Activated T-helper 1 cell treated with Interleukin-2 at 50 U/mL for 16 hours (primary cell): Measurements from ENCODE around the gene WDR37.
"Not testable (repeated sequence)": the region's sequence is repeated elsewhere in the genome, so short reads cannot be mapped to it uniquely, and the experiment has no call there.

Source experiments
- DNase-seq: peaks from one replicate; pipeline ENCODE4 v3.0.0-alpha.2; 2020; ENCODE audit warnings: low read depth

WDR37 gene, protein sequence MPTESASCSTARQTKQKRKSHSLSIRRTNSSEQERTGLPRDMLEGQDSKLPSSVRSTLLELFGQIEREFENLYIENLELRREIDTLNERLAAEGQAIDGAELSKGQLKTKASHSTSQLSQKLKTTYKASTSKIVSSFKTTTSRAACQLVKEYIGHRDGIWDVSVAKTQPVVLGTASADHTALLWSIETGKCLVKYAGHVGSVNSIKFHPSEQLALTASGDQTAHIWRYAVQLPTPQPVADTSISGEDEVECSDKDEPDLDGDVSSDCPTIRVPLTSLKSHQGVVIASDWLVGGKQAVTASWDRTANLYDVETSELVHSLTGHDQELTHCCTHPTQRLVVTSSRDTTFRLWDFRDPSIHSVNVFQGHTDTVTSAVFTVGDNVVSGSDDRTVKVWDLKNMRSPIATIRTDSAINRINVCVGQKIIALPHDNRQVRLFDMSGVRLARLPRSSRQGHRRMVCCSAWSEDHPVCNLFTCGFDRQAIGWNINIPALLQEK

DNA sequence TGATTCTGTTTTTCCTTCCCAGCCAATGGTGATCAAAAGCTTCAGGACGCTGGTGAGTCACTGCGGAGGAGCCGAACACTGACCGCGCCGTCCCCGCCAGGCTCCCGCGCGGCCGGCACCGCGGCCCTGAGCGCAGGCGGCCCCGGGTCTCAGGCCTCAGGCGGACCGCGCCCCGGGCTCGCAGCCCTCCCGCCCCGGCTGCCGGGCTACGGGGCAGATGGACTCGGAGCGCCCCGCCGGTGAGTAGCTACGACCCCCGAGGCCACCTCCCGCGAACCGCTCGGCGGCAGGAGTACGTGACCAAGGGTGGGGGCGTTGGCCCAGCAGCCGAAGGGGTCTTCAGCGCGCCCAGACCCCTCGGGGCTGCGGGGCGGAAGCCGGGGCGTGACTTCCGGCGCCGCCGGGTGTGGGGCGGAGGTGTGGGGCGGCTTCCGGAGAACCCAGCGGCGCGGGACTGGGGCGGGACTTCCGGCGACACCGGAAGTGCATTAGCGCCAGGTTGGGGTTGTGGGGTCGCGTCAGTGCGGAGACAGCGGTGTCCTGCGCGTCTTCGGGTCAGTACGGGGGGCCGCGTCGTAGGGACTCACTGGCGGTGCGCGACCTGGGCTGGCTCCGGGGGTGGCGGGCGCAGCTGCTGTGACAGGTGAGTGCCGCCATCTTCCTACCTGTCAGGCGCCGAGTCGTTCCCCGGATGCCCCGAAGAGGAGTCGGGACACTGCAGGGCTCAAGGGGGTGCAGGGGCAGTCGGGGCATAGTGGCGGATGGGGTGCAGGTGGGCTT, at the start of gene WDR37:
Gene WDR37 (plus strand): TSS at position 60 of the 780 bp plus-strand sequence. CDS start 15,771 bp downstream, outside the sequence.
- DNase-seq = peak; percentile 84

GRCh38 chr10:1006573-1006972, 49.6 kb upstream of the WDR37 start:
- no peak for DNase-seq

DNA sequence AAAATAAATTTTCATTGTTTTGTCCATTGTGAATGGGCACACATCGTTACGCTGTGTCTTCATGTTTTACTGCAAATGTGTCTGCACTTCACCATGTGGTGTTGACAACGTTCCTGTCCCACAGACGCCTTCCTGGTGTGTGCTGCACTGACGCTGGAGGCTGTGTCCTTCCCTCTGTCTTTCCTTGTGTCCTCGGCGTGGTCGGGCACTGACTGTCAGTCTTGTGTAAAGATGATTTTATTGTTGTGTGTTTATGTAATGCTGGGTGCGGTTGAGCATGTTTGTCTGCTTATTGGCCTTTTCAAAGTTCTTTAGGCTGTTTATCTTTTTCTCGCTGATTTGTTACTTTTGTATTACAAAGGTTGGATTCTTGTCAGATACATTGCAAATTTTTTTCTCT, 48.6 kb upstream of the WDR37 start:
- no peak for DNase-seq

DNA sequence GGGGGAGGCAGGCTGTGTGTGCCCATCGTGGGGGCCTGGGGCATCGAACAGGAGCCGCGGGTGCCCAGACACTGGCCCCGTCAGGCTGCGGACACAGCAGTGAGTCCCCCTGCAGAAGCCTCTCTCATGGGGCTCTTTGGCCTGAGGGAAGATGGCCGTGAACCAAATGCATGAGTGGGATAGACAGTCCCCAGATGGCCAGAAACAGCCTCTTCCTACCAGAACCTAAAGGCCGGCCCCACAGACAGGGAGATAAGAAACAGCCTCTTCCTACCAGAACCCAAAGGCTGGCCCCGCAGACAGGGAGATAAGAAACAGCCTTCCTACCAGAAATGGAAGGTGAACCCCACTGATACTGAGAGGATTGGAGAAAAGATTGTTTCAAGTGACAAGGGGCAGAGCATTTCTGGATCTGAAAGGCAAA, 47.1 kb upstream of the WDR37 start:
- DNase-seq = no peak

- DNase-seq = not testable (repeated sequence)
Measured at GRCh38 chr10:1009947-1010346, 46.2 kb upstream of the WDR37 start.

DNA sequence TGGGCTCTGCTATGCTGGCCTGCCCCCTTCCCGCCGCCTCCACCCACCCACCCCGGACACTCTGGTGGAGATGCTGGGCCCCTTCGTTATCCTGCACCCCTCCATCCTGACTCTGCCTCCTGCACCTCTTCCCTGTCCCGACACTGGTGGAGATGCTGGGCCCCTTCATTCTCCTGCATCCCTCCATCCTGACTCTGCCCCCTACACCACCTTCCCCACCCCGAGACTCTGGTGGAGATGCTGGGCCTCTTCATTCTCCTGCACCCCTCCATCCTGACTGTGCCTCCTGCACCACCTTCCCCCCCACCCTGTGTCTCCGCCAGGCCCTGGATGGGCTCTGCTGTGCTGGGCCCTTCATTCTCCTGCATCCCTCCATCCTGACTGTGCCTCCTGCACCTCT, 45.5 kb upstream of the WDR37 start:
- no peak for DNase-seq

- no peak for DNase-seq
Measured at GRCh38 chr10:1011696-1012095, 44.5 kb upstream of the WDR37 start.

GRCh38 chr10:1015688-1016087, 40.5 kb upstream of the WDR37 start:
- no peak for DNase-seq

GRCh38 chr10:1019362-1019761, 36.8 kb upstream of the WDR37 start:
- no peak for DNase-seq

GRCh38 chr10:1020460-1020859, 35.7 kb upstream of the WDR37 start:
- DNase-seq = no peak

- DNase-seq = no peak
Measured at GRCh38 chr10:1020958-1021357, 35.2 kb upstream of the WDR37 start.

DNA sequence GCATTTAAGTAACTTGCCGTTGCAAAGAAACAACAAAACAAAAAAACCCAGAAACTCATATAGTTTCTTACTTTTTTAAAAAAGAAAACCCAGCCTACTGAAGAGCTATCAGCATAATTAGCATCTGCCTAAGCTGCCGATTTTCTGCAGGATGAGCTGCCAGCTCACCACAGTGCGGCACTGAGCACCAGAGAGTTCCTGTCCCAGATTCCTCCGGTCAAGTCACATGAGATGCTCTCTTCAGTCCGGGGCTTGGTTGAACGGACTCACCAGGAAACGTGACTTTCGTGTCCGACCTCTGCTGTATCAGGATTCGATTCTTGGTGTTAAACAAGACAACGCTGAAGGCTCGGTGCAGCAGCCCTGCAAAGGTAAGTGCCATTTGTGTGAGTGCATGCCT, 33.8 kb upstream of the WDR37 start:
- no peak for DNase-seq

DNA sequence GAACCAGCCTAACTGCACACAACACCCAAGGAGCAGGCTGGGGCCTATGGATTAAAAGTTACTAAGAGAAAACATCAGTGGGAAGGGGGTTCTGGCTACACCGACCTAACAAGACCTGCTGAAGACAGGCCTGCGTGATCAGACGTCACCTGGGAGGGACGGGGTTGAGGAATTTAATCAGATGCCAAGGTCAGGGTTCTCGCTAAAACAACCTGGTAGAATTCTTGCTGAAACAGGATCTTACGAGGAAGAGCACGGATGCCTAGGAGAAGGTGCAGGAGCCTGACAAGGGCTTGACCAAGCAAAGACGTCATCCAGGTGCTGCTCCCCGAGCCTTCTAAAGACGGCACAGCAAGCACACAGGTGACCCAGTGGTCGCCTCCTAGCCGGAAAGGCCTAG, 32.1 kb upstream of the WDR37 start:
- DNase-seq = no peak

GRCh38 chr10:1025683-1026082, 30.5 kb upstream of the WDR37 start, which contains the start of gene IDI2:
TSS of gene IDI2 (minus strand) at chr10:1025859. CDS start at chr10:1024723, 1,136 bp downstream.
- DNase-seq = no peak

GRCh38 chr10:1026578-1026977, 29.6 kb upstream of the WDR37 start:
- DNase-seq = no peak

- no peak for DNase-seq
Measured at GRCh38 chr10:1029838-1030237, 26.3 kb upstream of the WDR37 start.

- DNase-seq = no peak
Measured at GRCh38 chr10:1033601-1034000, 22.6 kb upstream of the WDR37 start.

- no peak for DNase-seq
Measured at GRCh38 chr10:1034758-1035157, 21.4 kb upstream of the WDR37 start.

GRCh38 chr10:1035201-1035600, 21.0 kb upstream of the WDR37 start:
- no peak for DNase-seq

GRCh38 chr10:1036341-1036791, 19.8 kb upstream of the WDR37 start:
- no peak for DNase-seq

DNA sequence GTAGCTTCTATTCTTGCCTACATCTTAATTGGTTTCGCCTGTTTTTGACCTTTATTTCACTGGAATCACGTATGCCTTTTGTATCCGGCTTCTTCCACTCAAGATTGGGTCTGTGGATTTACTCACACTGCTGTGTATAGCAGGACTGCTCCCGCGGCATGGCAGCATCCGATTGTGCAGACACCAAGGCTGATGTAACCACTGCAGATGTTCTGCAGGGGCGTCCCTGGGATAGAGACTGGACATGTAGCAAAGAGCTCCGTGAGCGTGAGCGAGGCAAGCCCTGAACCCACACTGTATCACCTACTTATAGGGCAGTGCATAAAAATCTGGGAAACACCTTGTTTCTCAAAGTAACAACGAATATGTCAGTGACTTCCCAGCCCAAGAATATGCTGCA, 19.1 kb upstream of the WDR37 start:
- no peak for DNase-seq

GRCh38 chr10:1038769-1039168, 17.4 kb upstream of the WDR37 start:
- not testable (repeated sequence) for DNase-seq

- no peak for DNase-seq
Measured at GRCh38 chr10:1040133-1040532, 16.1 kb upstream of the WDR37 start.
